Thyroid gland (tissue), 4 donors: ENCODE results near the gene KRT28.

Source experiments
- POLR2A ChIP-seq, 2 donors: fragments of 450-650 bp; IDR thresholded peaks; one replicate each; pipeline ENCODE4 v1.6.1; 2017; ENCODE audit warnings: antibody characterized with exemption in 2 of 2, mild to moderate bottlenecking in 2 of 2, moderate library complexity in 1 of 2
- TF ChIP-seq, protein P1 (sequence below), 6 experiments: fragments of 200-600 bp in 3 of 6; fragments of 450-650 bp in 3 of 6; sonication (generic) in 3 of 6; IDR thresholded peaks; one replicate each; pipeline ENCODE4 v1.5.1; 2016 to 2019; ENCODE audit warnings: antibody characterized with exemption in 6 of 6, mild to moderate bottlenecking in 2 of 6, inconsistent platforms in 1 of 6, moderate library complexity in 1 of 6

DNA sequence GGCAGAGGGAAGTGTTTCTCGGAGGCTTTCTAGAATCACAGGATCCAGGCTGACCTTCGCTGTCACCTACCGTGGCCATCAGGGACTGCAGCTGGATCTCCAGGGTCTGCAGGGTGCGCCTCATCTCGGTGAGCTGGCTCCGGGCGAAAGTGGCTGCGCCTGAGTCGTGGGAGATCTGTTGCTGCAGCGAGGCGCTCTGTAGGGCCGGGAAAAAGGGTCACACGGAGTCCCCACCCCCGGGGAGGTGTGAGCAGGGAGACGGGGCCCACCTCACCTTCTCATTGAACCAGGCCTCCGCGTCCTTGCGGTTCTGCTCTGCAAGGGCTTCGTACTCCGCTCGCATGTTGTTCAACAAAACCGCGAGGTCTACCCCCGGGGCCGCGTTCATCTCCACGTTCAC, 2.9 kb downstream of the KRT28 start:
- TF ChIP-seq, protein P1, sequence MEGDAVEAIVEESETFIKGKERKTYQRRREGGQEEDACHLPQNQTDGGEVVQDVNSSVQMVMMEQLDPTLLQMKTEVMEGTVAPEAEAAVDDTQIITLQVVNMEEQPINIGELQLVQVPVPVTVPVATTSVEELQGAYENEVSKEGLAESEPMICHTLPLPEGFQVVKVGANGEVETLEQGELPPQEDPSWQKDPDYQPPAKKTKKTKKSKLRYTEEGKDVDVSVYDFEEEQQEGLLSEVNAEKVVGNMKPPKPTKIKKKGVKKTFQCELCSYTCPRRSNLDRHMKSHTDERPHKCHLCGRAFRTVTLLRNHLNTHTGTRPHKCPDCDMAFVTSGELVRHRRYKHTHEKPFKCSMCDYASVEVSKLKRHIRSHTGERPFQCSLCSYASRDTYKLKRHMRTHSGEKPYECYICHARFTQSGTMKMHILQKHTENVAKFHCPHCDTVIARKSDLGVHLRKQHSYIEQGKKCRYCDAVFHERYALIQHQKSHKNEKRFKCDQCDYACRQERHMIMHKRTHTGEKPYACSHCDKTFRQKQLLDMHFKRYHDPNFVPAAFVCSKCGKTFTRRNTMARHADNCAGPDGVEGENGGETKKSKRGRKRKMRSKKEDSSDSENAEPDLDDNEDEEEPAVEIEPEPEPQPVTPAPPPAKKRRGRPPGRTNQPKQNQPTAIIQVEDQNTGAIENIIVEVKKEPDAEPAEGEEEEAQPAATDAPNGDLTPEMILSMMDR (IDR thresholded peaks at IDR 0.05): no peak
- TF ChIP-seq POLR2A (IDR thresholded peaks at IDR 0.05): no peak
